Activated T-cell treated with anti-CD3 and anti-CD28 coated beads for 4 hours (primary cell): ENCODE results near the gene NAV3.

Experiments used
- DNase-seq: peaks from one replicate; pipeline ENCODE4 v3.0.0-alpha.2; 2020

NAV3 gene

GRCh38 chr12:78145398-78145797 is 314.7 kb downstream of the NAV3 start:
- DNase-seq = no peak

GRCh38 chr12:78146365-78146772 is 315.7 kb downstream of the NAV3 start:
- DNase-seq = no peak

GRCh38 chr12:78149459-78149858 is 318.8 kb downstream of the NAV3 start:
- DNase-seq = no peak

- no peak for DNase-seq
Observed at GRCh38 chr12:78155546-78155945, 324.9 kb downstream of the NAV3 start.

GRCh38 chr12:78156751-78157150 is 326.1 kb downstream of the NAV3 start:
- no peak for DNase-seq

- no peak for DNase-seq
Observed at GRCh38 chr12:78157199-78157598, 326.5 kb downstream of the NAV3 start.

GRCh38 chr12:78164154-78164553 is 333.5 kb downstream of the NAV3 start:
- no peak for DNase-seq

- DNase-seq = no peak
Observed at GRCh38 chr12:78167510-78167909, 336.8 kb downstream of the NAV3 start.

- no peak for DNase-seq
Observed at GRCh38 chr12:78171061-78171460, 340.4 kb downstream of the NAV3 start.

- DNase-seq = no peak
Observed at GRCh38 chr12:78176643-78177042, 345.9 kb downstream of the NAV3 start.

- DNase-seq = no peak
Observed at GRCh38 chr12:78177298-78177697, 346.6 kb downstream of the NAV3 start.

- DNase-seq = no peak
Observed at GRCh38 chr12:78179346-78179745, 348.7 kb downstream of the NAV3 start.

GRCh38 chr12:78181544-78182162 is 351.0 kb downstream of the NAV3 start:
- no peak for DNase-seq

GRCh38 chr12:78183824-78184223 is 353.1 kb downstream of the NAV3 start:
- DNase-seq = no peak

GRCh38 chr12:78185109-78185508 is 354.4 kb downstream of the NAV3 start:
- no peak for DNase-seq

GRCh38 chr12:78185651-78186050 is 355.0 kb downstream of the NAV3 start:
- DNase-seq = no peak

- no peak for DNase-seq
Observed at GRCh38 chr12:78186670-78187069, 356.0 kb downstream of the NAV3 start.

- no peak for DNase-seq
Observed at GRCh38 chr12:78187741-78188140, 357.0 kb downstream of the NAV3 start.

- no peak for DNase-seq
Observed at GRCh38 chr12:78189656-78190055, 359.0 kb downstream of the NAV3 start.

GRCh38 chr12:78191611-78192010 is 360.9 kb downstream of the NAV3 start:
- DNase-seq = no peak

- DNase-seq = no peak
Observed at GRCh38 chr12:78192979-78193378, 362.3 kb downstream of the NAV3 start.

GRCh38 chr12:78194448-78194847 is 363.8 kb downstream of the NAV3 start:
- DNase-seq = no peak

GRCh38 chr12:78198896-78199295 is 368.2 kb downstream of the NAV3 start:
- no peak for DNase-seq

- DNase-seq = no peak
Observed at GRCh38 chr12:78199926-78200325, 369.2 kb downstream of the NAV3 start.

- DNase-seq = no peak
Observed at GRCh38 chr12:78204926-78205325, 374.2 kb downstream of the NAV3 start.

GRCh38 chr12:78208092-78208491 is 377.4 kb downstream of the NAV3 start:
- no peak for DNase-seq
